Skin of body (tissue), 2 donors: Measurements from ENCODE around the gene CWF19L2. TPM values are rescaled to one million over a fixed set of nuclear protein-coding genes. Genes with fewer than 3 reads are reported as not detected.
"Not testable (repeated sequence)": the region's sequence is repeated elsewhere in the genome, so short reads cannot be mapped to it uniquely, and the experiment has no call there.

Experiments used
- DNase-seq: peaks from one replicate; lab custom pipeline; 2025; lab: John Stamatoyannopoulos, UW
- total RNA-seq: library from RNA; depleted of rRNA; stranded (reverse); fragments of >200 nt; gene quantifications from one replicate; pipeline ENCODE4 v1.2.3, GENCODE V29; 2014

The CWF19L2 gene
- total RNA-seq = 23.0 TPM

- peak; percentile 95 for DNase-seq
Observed at GRCh38 chr11:107457558-107458271, at the start of gene CWF19L2. TSS of gene CWF19L2 (minus strand) at chr11:107457825. CDS start at chr11:107457816, 9 bp downstream.

GRCh38 chr11:107505647-107506225 is 48.1 kb upstream of the CWF19L2 start:
- no peak for DNase-seq

- no peak for DNase-seq
Observed at GRCh38 chr11:107504981-107505380, 47.4 kb upstream of the CWF19L2 start.

DNA sequence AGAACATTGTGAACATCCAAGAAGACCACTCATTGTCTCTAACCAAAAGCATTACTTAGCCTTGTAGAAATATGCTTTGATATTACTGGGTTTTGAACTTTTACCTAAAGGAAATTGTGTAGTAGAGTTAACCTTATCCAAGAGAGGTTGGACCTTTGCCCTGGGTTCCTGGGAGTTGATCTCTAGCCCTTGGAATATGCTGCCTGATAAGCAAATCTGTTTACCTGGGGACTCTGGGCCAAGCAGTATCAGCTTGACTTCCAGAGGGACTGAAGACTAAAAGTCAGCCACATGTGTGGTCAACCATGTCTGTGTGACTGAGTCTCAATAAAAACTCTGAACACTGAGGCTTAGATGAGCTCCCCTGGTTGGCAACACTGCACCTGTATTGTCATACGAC is 44.1 kb upstream of the CWF19L2 start:
- no peak for DNase-seq

DNA sequence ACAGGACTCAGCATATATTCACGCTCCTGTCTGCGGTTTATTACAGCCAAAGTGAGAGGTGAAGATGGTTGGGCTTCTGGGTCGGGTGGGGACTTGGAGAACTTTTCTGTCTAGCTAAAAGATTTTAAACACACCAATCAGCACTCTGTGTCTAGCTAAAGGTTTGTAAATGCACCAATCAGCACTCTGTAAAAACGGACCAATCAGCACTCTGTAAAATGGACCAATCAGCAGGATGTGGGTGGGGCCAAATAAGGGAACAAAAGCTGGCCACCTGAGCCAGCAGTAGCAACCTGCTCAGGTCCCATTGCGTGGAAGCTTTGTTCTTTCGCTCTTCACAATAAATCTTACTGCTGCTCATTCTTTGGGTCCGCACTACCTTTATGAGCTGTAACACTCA is 39.7 kb upstream of the CWF19L2 start:
- not testable (repeated sequence) for DNase-seq

GRCh38 chr11:107496011-107496410 is 38.4 kb upstream of the CWF19L2 start:
- no peak for DNase-seq

GRCh38 chr11:107494055-107494454 is 36.4 kb upstream of the CWF19L2 start:
- DNase-seq = no peak

DNA sequence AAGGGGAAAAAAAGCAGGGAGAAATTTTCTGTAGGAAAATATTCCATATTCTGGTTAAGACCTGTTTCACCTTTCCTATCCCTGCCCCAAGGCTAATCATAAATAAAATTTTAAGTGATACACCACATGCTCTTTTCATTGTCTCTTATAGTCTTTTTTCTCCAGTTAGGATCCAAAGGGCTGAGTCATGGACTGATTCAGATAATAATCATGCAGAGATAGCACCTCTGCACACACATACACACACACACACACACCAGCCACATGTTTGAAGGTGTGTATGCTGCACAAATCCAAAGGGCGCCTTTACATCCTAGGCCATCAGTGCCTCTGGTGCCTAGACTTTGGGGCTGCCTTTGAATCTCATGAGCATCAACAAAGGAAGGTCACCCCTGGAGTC is 35.5 kb upstream of the CWF19L2 start:
- DNase-seq = no peak

DNA sequence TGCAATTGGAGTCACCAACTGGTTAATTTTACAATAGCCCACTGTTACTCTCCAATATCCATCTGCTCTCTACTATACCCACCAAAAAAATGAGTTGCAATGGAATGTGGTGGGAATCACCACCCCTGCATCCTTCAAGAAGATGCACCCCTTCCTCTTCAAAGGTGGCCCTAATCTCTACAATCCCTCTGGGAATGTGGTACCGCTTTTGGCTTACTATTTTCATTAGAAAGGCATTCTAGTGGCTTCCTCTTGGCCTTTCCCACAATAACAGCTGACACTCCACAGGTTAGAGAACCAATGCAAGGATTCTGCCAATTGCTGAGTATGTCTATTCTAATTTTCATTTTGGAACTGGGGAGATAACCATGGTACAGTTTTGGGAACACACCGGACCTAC is 33.2 kb upstream of the CWF19L2 start:
- no peak for DNase-seq

- DNase-seq = no peak
Observed at GRCh38 chr11:107482234-107482633, 24.6 kb upstream of the CWF19L2 start.

DNA sequence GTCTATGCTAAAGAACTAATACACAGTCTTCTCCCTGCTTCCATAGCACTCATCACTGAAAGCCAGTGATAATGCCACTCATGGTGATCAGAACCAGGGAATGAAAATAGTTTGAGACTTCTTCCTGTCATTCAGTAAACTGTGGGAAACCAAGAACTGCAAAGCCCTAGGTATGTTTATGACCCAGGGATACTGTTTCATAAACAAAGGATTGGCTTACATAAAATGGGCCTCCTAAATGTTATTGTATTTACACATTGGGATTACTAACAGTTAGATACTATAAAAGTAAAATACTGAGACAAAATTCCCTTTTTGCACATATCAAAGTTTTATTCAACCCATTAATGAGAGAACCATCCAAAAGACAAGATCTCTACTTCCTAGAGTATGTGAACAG is 21.3 kb upstream of the CWF19L2 start:
- DNase-seq = no peak

DNA sequence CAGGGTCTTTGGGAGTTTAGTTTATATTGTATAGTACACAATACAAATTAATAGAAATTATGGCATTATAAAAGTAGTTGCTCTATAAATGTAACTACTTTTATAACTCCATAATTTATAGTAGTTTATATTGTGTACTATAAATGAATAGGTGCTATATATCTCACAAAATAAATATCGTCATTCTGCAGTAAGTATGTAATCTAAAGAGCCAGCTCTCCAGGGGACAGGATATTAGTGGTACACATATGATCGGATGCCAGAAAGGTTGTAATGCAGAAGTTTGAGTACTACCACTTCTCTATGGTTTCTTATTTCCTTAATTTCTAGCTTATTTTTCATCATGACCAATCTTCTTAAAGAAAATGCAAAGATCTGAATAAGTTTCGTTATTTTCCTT is 20.2 kb upstream of the CWF19L2 start:
- DNase-seq = no peak

- no peak for DNase-seq
Observed at GRCh38 chr11:107473792-107474191, 16.2 kb upstream of the CWF19L2 start.

DNA sequence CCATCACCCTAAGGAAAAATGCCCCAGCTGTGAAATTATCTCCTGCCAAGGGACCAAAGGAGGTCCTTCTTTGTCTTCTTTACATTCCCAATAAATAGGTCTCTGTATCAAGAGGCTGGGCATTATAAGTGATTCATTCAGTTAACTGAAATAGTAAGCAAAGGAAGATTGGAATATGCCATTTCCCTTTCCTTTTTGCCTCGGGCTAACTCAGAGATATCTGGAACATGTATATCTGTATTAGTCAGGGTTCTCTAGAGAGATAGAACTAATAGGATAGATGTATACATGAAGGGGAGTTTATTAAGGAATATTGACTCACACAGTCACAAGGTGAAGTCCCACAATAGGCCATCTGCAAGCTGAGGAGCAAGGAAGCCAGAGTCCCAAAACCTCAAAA is 15.3 kb upstream of the CWF19L2 start:
- no peak for DNase-seq

- peak; percentile 48 for DNase-seq
Observed at GRCh38 chr11:107468596-107468995, 11.0 kb upstream of the CWF19L2 start.

DNA sequence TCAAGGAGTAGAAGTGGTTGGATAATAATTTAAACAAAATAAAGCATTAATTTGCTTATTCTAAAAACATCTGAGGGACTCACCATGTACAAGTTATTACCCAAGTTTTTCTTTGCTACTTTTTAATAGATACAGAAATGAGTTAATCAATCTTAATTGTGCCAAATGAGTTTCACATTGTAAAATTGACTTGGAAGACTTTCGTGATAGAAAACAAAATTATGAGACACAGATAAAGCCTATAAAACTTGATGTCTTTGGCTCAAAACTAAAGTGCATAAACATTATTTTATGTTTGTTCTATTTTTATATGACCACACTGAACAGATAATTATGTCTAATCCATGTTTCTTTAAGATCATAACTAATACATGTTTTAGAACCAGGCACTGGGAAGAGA is 10.1 kb upstream of the CWF19L2 start:
- DNase-seq = no peak

DNA sequence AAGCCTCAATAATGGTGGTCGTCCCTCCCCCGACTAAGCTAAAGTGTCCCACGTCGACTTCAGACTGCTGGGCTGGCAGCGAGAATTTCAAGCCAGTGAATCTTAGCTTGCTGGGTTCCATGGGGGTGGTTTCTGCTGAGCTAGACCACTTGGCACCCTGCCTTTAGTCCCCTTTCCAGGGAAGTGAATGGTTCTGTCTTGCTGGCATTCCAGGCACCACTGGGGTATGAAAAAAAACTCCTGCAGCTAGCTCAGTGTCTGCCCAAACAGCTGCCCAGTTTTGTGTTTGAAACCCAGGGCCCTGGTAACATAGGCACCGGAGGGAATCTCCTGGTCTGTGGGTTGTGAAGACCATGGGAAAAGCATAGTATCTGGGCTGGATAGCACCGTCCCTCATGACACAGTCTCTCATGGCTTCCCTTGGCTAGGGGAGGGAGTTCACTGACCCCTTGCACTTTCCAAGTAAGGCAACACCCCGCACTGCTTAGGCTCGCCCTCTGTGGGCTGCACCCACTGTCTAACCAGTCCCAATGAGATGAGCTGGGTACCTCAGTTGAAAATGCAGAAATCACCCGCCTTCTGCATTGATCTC is 8.7 kb upstream of the CWF19L2 start:
- DNase-seq = not testable (repeated sequence)

DNA sequence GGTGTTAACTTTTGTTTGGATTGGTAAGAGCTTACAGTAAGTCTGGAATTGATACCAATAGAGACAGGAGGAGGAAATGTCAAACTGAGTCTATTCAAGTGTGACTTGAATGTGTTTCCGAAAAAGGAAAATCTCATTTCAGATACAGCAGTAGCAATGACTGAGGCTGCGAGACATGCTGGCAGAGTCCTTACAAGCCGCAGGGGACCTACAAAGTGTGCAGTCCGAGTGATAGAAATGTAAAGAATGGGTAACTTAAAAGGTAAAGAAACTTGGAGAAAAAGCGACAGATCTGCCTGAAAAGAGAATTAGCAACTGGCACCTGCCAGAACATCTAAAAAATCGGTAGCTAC is 444 bp downstream of the CWF19L2 start:
- DNase-seq = no peak

DNA sequence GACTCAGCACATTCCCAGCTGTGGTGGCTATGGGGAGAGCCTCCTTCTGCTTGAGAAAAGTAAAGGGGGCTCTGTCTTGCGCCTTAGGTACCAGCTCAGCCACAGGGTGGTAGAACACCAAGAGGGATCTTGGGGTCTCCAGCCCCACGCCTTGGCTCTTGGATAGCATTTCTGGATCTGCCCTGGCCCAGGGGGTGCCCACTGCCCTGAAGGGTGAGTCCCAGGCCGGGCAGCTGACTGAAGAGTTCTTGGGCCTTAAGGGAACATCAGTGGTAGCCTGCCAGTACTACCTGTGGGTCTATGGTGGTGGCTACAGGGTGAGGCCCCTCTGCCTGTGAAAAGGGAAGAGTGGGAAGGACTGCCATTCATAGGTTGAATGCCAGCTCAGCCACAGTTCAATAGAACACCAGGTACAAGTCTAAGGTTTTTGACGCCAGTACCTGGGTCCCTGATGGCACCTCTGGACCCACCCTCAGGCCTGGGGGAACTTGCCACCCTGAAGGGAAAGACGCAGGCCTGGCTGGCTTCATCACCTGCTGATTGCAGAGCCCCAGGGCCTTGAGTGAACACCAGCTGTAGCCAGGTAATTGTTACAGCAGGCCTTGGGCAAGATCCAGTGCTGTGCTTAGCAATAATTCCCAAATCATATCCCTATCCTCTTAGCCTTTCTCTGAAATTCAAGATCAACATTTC is 3.9 kb downstream of the CWF19L2 start:
- DNase-seq = no peak

GRCh38 chr11:107446822-107447431 is 10.7 kb downstream of the CWF19L2 start:
- DNase-seq = no peak

GRCh38 chr11:107442715-107443215 is 14.9 kb downstream of the CWF19L2 start:
- DNase-seq = no peak
